GM21529 (cell line): ENCODE measurements around the gene FUBP3.

ENCODE experiments used
- ATAC-seq: cut with Tn5 transposase; IDR thresholded peaks from one replicate; pipeline ENCODE4 v1.9.1; 2021; ENCODE audit not compliant: unreplicated experiment

The FUBP3 gene, protein sequence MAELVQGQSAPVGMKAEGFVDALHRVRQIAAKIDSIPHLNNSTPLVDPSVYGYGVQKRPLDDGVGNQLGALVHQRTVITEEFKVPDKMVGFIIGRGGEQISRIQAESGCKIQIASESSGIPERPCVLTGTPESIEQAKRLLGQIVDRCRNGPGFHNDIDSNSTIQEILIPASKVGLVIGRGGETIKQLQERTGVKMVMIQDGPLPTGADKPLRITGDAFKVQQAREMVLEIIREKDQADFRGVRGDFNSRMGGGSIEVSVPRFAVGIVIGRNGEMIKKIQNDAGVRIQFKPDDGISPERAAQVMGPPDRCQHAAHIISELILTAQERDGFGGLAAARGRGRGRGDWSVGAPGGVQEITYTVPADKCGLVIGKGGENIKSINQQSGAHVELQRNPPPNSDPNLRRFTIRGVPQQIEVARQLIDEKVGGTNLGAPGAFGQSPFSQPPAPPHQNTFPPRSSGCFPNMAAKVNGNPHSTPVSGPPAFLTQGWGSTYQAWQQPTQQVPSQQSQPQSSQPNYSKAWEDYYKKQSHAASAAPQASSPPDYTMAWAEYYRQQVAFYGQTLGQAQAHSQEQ

GRCh38 chr9:130578865-130579737 is at the start of gene FUBP3:
Gene FUBP3 (plus strand): TSS chr9:130579577. CDS start chr9:130579681, 104 bp downstream.
- peak; percentile 92 for ATAC-seq

GRCh38 chr9:130530938-130531337 is 48.4 kb upstream of the FUBP3 start:
- no peak for ATAC-seq

DNA sequence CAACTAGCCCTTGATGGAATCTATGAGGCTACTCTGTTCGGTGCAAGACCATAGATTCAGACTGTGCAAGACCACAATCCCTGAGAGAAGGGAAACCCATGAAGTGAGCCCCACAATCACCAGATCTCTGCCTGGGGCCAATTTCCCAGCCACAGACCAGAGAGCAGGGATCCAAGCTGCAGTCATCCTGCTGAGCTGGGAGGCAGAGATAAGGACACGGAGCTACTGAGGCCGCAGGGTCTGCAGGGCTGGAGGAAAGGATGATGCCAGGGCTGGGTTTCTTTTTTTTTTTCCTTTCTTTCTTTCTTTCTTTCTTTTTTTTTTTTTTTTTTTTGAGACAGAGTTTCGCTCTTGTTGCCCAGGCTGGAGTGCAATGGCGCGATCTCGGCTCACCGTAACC is 47.7 kb upstream of the FUBP3 start:
- ATAC-seq = no peak

GRCh38 chr9:130532426-130533080 is 46.8 kb upstream of the FUBP3 start:
- no peak for ATAC-seq

DNA sequence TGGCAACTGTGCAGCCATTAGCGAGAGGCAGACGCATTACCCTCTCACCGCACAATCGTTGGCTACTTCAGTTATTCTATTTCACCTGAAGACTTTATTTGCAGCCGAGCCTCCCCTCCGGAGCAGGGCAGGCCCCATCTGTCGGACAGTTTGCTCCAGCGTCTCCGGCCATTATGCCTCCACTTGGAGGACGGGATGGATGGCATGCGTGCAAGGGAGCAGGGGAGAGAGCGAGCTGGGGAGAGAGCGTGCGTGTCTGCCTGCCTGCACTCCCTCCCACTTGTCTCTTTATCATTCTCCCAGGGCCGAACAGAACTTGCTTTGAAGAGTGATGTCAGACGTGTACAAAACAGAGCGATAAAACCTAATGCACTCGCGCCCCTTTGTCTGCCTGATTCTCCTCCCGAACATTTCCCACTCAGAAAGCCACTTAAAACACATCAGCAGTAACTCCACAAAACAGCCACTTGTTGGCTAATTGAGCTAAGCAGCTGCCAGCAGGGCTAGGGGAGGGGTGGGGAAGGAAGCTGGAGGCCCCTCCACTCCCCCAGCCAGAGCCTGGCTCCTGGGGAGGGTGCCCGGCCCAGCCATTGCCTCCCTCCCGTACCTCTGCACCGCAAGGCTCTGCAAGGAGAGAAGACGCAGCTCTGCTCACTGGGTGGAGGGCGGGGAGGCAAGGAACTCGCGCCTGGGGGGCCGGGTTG is 43.4 kb upstream of the FUBP3 start:
- ATAC-seq = no peak

DNA sequence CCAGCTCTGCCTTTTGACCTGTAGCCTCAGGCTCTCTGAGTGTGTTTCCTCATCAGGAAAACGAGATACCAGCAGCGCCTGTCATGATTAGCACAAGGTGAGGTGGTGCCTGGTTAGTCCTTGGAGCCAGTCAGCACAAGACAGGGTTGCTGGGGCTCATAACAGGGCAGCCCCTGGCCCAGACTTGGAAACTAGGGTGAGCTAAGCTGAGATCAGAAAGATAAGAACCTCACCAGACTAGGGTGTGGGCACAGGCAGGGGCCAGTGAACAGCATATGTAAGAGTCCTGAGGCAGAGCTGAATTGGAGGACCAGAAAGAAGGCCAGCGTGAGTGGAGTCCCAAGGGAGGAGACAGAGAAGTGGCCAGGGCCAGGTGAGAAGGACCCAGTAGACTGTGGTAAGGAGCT is 42.7 kb upstream of the FUBP3 start:
- ATAC-seq = no peak

GRCh38 chr9:130537346-130538050 is 41.9 kb upstream of the FUBP3 start:
- ATAC-seq = no peak

DNA sequence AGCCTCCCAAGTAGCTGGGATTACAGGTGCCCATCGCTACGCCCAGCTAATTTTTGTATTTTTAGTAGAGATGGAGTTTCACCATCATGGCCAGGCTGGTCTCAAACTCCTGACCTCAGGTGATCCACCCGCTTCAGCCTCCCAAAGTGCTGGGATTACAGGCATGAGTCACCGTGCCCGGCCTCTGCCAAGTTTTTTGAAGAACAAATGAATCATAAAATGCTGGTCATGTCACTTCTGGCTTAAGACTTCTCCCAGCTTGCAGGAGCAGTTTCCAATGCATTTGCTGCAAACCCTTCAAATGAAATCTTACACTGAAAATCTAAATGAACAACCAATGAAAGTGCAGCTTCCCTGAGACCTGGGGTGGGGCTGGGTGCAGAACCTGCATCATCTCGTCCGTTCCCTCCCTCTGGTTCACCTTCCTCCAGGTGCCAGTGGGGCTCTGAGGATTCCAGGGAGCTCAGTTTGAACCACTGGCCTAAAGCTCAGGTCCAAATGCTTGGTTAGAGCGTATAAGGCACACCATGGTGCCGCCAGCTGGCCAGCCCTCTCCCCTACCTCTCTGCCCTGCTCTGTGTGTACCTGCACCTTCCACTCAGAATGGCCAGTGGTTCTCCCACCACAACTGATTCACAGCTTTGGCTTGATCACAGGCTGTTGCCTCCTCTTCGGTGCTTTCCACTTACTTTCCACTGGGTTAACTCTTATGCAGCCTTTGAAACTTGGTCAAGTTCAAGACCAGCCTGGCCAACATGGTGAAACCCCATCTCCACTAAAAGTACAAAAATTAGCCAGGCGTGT is 39.8 kb upstream of the FUBP3 start:
- no peak for ATAC-seq

DNA sequence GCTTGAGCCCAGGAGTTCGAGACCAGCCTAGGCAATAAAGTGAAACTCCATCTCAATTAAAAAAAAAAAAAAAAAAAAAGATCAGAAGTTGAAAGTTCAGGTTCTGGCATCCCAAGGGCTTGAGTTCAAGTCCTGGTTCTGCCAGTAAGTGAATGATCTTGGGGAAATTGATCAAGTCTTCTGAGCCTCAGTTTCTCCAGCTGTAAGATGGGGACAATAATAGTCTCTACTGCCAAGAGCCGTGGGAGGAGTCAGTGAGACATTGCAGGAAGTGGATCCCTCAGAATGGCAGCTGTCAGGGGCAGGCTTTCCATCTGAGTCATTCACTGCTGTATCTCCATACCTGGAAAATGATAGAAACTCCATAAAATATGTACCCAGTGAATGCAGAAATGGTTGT is 37.8 kb upstream of the FUBP3 start:
- no peak for ATAC-seq

- no peak for ATAC-seq
Measured at GRCh38 chr9:130542038-130542437, 37.3 kb upstream of the FUBP3 start.

DNA sequence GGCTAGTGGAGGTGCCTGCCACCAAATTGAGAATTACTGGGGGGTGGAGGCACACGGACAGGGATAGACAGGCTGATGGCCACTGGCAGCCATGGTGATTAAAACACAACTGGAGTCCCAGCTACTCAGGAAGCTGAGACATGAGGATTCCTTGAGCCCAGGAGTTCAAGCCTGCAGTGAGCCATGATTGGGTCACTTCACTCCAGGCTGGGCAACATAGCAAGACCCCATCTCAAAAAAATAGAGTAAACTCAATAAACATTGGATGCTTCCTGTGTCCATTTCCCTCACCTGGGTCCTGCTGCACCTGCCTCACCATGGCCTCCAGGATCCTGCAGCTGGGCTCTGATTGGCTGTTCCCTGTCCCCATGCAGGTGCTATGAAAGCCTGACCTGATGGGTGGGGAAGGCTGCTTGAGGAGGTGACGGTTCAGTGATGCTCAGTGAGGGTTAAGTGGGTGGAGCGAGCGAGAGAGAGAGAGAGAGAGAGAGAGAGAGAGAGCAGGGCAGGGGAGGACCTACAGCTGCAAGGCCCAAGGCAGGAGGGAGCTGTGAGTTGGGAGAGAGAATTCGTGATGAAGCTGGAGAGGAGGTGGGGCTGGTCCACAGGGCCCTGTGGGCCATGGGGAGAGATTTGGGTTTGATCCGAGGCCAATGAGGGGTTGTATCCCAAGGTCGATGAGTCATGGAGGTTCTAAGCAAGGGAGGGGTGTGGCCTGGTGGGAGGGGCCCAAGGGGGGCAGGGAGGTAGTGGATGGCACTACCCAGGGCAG is 36.7 kb upstream of the FUBP3 start:
- ATAC-seq = no peak

DNA sequence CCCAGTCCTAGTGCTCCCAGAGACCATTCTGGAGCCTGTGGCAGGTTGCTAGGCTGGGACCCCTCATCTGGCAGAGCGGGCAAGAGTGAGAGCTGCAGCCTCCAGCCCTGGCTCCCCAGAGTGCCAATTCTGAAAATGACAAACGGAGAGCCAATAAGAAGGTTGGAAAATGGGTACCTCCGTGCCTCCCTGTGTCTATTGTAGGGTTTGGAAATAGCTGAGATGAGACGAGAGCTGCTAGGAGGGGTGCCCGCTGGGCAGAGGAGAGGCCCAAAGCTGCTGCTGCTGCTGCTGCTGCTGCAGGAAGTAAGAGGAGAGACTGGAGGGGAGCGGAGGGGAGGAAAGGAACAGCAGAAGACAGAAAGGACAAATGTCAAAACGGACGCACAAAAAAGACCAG is 36.0 kb upstream of the FUBP3 start:
- no peak for ATAC-seq

GRCh38 chr9:130543859-130544258 is 35.5 kb upstream of the FUBP3 start:
- ATAC-seq = no peak

DNA sequence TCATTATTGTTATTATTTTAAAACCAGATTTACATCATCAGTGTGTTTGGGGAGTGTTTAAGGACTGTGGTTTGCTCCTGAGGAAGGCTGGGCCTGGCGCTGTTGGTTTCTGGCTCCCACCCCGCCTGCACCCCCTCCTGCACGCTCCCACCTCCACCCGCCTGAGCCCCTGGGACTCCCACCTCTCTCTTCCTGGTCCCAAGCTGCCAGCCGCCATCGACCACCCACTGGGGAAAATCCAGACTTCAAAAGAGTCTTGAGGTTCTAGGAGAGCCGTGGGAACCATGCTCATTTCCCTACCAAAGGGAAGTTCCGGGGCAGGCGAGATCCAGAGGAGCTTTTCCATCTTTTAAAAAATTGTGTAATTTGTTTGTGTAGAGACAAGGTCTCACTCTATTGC is 35.0 kb upstream of the FUBP3 start:
- no peak for ATAC-seq

DNA sequence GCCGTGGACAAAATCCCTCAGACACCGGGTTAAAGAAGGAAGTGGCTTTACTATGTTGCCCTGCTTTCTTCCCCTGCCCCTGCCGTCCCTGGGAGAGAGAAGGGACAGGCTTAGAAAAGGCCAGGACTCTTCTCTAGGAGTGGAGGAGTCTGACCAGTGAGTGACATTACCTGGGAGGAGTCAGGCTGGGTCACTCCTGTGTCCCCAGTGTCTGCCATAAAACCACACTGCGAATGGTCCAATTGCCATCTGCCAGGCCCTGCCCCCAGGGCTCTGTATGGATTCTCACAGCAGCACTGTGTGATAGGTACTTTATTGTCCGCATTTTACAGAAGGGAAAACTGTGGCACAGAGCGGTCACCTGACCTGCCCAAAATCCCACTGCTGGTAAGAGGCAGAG is 31.3 kb upstream of the FUBP3 start:
- no peak for ATAC-seq

- ATAC-seq = no peak
Measured at GRCh38 chr9:130549093-130549735, 30.2 kb upstream of the FUBP3 start.

- ATAC-seq = no peak
Measured at GRCh38 chr9:130554606-130555005, 24.8 kb upstream of the FUBP3 start.

GRCh38 chr9:130555061-130555460 is 24.3 kb upstream of the FUBP3 start:
- no peak for ATAC-seq
